H1 (cell line): ENCODE measurements around the gene LCE2B. TPM values are rescaled to one million over a fixed set of nuclear protein-coding genes. Genes with fewer than 3 reads are reported as not detected.

Experiments
- CTCF ChIA-PET: fragments of 300-600 bp; sonication (Branson Sonifier 250); formaldehyde crosslinking; loops from one replicate; lab custom pipeline; 2021; ENCODE audit not compliant: partially characterized antibody; lab: Charles Lee
- POLR2A ChIA-PET: fragments of 300-600 bp; sonication (Branson Sonifier 250); formaldehyde crosslinking; loops from one replicate; lab custom pipeline; 2021; ENCODE audit warnings: inconsistent platforms; ENCODE audit not compliant: partially characterized antibody; lab: Charles Lee
- DNase-seq, 2 experiments: peaks; one replicate each; pipeline versions ENCODE4 v3.0.0 to v3.0.0-alpha.2; 2010 to 2022; ENCODE audit warnings: low spot score in 2 of 2, low read depth in 1 of 2, mixed read lengths in 1 of 2
- FAIRE-seq: peaks from 2 replicates; lab custom pipeline; 2011; peaks lifted over from hg19 to GRCh38; lab: Jason Lieb, UNC
- H2AFZ ChIP-seq: 2 replicates; pipeline ENCODE4 v1.8.1; 2012; ENCODE audit warnings: low read length, inconsistent platforms
- H2AK5ac ChIP-seq: 2 replicates; pipeline ENCODE4 v1.6.1; 2013; ENCODE audit warnings: low read depth, low read length
- H2BK120ac ChIP-seq: replicated peaks from 2 replicates; pipeline ENCODE3; 2013; ENCODE audit warnings: low read depth, low read length, inconsistent platforms
- H2BK12ac ChIP-seq: 2 replicates; pipeline ENCODE4 v1.6.1; 2013; ENCODE audit warnings: low read depth, low read length
- H2BK15ac ChIP-seq: 2 replicates; pipeline ENCODE4 v1.6.1; 2013; ENCODE audit warnings: low read length
- H2BK20ac ChIP-seq: 2 replicates; pipeline ENCODE4 v1.6.1; 2013; ENCODE audit warnings: low read length
- H2BK5ac ChIP-seq: 2 replicates; pipeline ENCODE4 v1.6.1; 2013; ENCODE audit warnings: low read depth, low read length
- H3K14ac ChIP-seq: 2 replicates; pipeline ENCODE4 v1.6.1; 2013; ENCODE audit warnings: inconsistent platforms; ENCODE audit not compliant: insufficient read length
- H3K18ac ChIP-seq: 2 replicates; pipeline ENCODE4 v1.6.1; 2013; ENCODE audit warnings: low read length; ENCODE audit errors: extremely low read depth
- H3K23ac ChIP-seq: 2 replicates; pipeline ENCODE4 v1.6.1; 2013; ENCODE audit warnings: inconsistent platforms; ENCODE audit not compliant: insufficient read length
- H3K23me2 ChIP-seq: 2 replicates; pipeline ENCODE4 v1.6.1; 2013; ENCODE audit warnings: low read depth, low read length
- H3K27ac ChIP-seq: 2 replicates; pipeline ENCODE4 v1.6.1; 2011; ENCODE audit warnings: low read depth, low read length, inconsistent platforms
- H3K27me3 ChIP-seq, 4 experiments: replicated peaks in 1 of 4; 1 replicate in 1 of 4; 2 replicates in 3 of 4; pipeline versions ENCODE4 v1.6.1 to v1.8.1; 2011 to 2013; ENCODE audit warnings: low read length in 3 of 4, mild to moderate bottlenecking in 3 of 4, inconsistent platforms in 2 of 4, mixed read lengths in 2 of 4, moderate library complexity in 1 of 4; ENCODE audit not compliant: control insufficient read depth in 3 of 4, insufficient read depth in 3 of 4; ENCODE audit errors: extremely low read depth in 1 of 4
- H3K36me3 ChIP-seq, 4 experiments: 2 replicates each; pipeline versions ENCODE4 v1.6.1 to v1.8.1; 2011 to 2013; ENCODE audit warnings: mild to moderate bottlenecking in 4 of 4, low read length in 3 of 4, moderate library complexity in 2 of 4, control low read depth in 1 of 4, inconsistent platforms in 1 of 4; ENCODE audit not compliant: insufficient read depth in 4 of 4, control insufficient read depth in 2 of 4
- H3K4ac ChIP-seq: replicated peaks from 2 replicates; pipeline ENCODE3; 2013; ENCODE audit warnings: low read length, low read depth, mixed read lengths, inconsistent platforms; ENCODE audit not compliant: insufficient read length
- H3K4me1 ChIP-seq, 4 experiments: replicated peaks in 1 of 4; 1 replicate in 1 of 4; 2 replicates in 3 of 4; pipeline versions ENCODE4 v1.6.1 to v1.8.1; 2011 to 2013; ENCODE audit warnings: low read length in 3 of 4, inconsistent platforms in 2 of 4, mixed read lengths in 1 of 4; ENCODE audit not compliant: insufficient read depth in 4 of 4, control insufficient read depth in 3 of 4
- H3K4me2 ChIP-seq, 2 experiments: 2 replicates each; pipeline versions ENCODE4 v1.6.1 to v1.8.1; 2011 to 2013; ENCODE audit warnings: low read depth in 2 of 2, low read length in 2 of 2, control low read depth in 1 of 2, inconsistent platforms in 1 of 2, mild to moderate bottlenecking in 1 of 2; ENCODE audit not compliant: insufficient read depth in 1 of 2
- H3K4me3 ChIP-seq, 4 experiments: fragments of 200-600, 300-600 bp in 1 of 4; sonication (generic), shearing (Covaris generic), sonication (Bioruptor Twin) in 1 of 4; 2 replicates each; pipeline versions ENCODE4 v1.5.1 to v1.8.1; 2011 to 2016; ENCODE audit warnings: low read length in 4 of 4, low read depth in 3 of 4, control low read depth in 2 of 4, inconsistent platforms in 2 of 4, mild to moderate bottlenecking in 2 of 4, mixed read lengths in 1 of 4, moderate library complexity in 1 of 4; ENCODE audit not compliant: insufficient read depth in 2 of 4; ENCODE audit errors: extremely low read depth in 1 of 4
- H3K56ac ChIP-seq: replicated peaks from 2 replicates; pipeline ENCODE3; 2013; ENCODE audit warnings: low read depth, mild to moderate bottlenecking, mixed read lengths, low read length, inconsistent platforms; ENCODE audit not compliant: insufficient read length
- H3K79me1 ChIP-seq: 2 replicates; pipeline ENCODE4 v1.6.1; 2013; ENCODE audit warnings: low read depth, low read length, control low read depth
- H3K79me2 ChIP-seq, 2 experiments: 2 replicates each; pipeline versions ENCODE4 v1.6.1 to v1.8.1; 2012 to 2013; ENCODE audit warnings: low read length in 2 of 2, mild to moderate bottlenecking in 2 of 2, inconsistent platforms in 1 of 2; ENCODE audit not compliant: insufficient read depth in 2 of 2, control insufficient read depth in 1 of 2
- H3K9ac ChIP-seq, 4 experiments: replicated peaks in 1 of 4; 1 replicate in 1 of 4; 2 replicates in 3 of 4; pipeline versions ENCODE4 v1.6.1 to v1.8.1; 2011 to 2013; ENCODE audit warnings: low read depth in 3 of 4, low read length in 3 of 4, control low read depth in 2 of 4, mild to moderate bottlenecking in 2 of 4, moderate library complexity in 2 of 4, inconsistent platforms in 1 of 4; ENCODE audit errors: extremely low read depth in 1 of 4
- H3K9me3 ChIP-seq, 2 experiments: 2 replicates each; pipeline versions ENCODE4 v1.6.1 to v1.8.1; 2012 to 2013; ENCODE audit warnings: mild to moderate bottlenecking in 2 of 2, moderate library complexity in 2 of 2, control low read depth in 1 of 2, inconsistent platforms in 1 of 2, low read depth in 1 of 2, low read length in 1 of 2, mixed read lengths in 1 of 2; ENCODE audit not compliant: insufficient read depth in 2 of 2
- H4K20me1 ChIP-seq, 2 experiments: replicated peaks in 1 of 2; 2 replicates each; pipeline versions ENCODE3 to v1.8.1; 2011 to 2013; ENCODE audit warnings: inconsistent platforms in 2 of 2, low read length in 2 of 2, mild to moderate bottlenecking in 1 of 2; ENCODE audit not compliant: insufficient read depth in 2 of 2, control insufficient read depth in 1 of 2
- H4K5ac ChIP-seq: 2 replicates; pipeline ENCODE4 v1.6.1; 2013; ENCODE audit warnings: low read length, low read depth, mixed read lengths, inconsistent platforms; ENCODE audit not compliant: insufficient read length
- H4K8ac ChIP-seq: 2 replicates; pipeline ENCODE4 v1.8.0; 2013; ENCODE audit warnings: mild to moderate bottlenecking, moderate library complexity, low read length, inconsistent platforms; ENCODE audit not compliant: insufficient read depth; ENCODE audit errors: extremely low read depth
- H4K91ac ChIP-seq: replicated peaks from 2 replicates; pipeline ENCODE3; 2013; ENCODE audit warnings: low read length, mixed read lengths, inconsistent platforms; ENCODE audit not compliant: insufficient read length
- ATF2 ChIP-seq: IDR thresholded peaks from 2 replicates; pipeline ENCODE4 v1.6.1; 2012; ENCODE audit warnings: low read length, inconsistent platforms
- EGR1 ChIP-seq: IDR thresholded peaks from 2 replicates; pipeline ENCODE4 v1.6.1; 2011; ENCODE audit warnings: low read depth, low read length, borderline replicate concordance
- EP300 ChIP-seq, 2 experiments: IDR thresholded peaks; 1 replicate in 1 of 2; 2 replicates in 1 of 2; pipeline ENCODE4 v1.6.1; 2011 to 2012; ENCODE audit warnings: low read depth in 2 of 2, low read length in 2 of 2, mild to moderate bottlenecking in 2 of 2, borderline replicate concordance in 1 of 2, inconsistent platforms in 1 of 2, moderate library complexity in 1 of 2
- MAX ChIP-seq: IDR thresholded peaks from 2 replicates; pipeline ENCODE4 v1.6.1; 2012; ENCODE audit warnings: inconsistent platforms
- SP4 ChIP-seq: IDR thresholded peaks from 2 replicates; pipeline ENCODE4 v1.6.1; 2012; ENCODE audit warnings: low read length, inconsistent platforms
- SUZ12 ChIP-seq: fragments of 200-600 bp; sonication (generic); IDR thresholded peaks from 2 replicates; pipeline ENCODE4 v1.6.1; 2012; ENCODE audit warnings: mild to moderate bottlenecking, inconsistent platforms, low read length, moderate library complexity, mixed read lengths
- YY1 ChIP-seq: IDR thresholded peaks from 2 replicates; pipeline ENCODE4 v1.6.1; 2011; ENCODE audit warnings: low read depth, mild to moderate bottlenecking, low read length
- WGBS, 2 experiments: shearing (Covaris generic) in 1 of 2; methylation state at CpG; one replicate each; pipeline versions ENCODE4 v1.1.6 to v1.1.7; 2013 to 2015; ENCODE audit warnings: low lambda C conversion rate in 2 of 2, mixed read lengths in 2 of 2, inconsistent platforms in 1 of 2, low coverage in 1 of 2, missing lambda C conversion rate in 1 of 2; ENCODE audit not compliant: insufficient replicate concordance in 2 of 2, insufficient coverage in 1 of 2, insufficient read length in 1 of 2; ENCODE audit errors: extremely low coverage in 1 of 2, missing lambda C conversion rate in 1 of 2; 5-methylcytosine and 5-hydroxymethylcytosine counted together
- polyA plus RNA-seq, 7 experiments: library from polyadenylated mRNA; depleted of rRNA in 3 of 7; stranded (reverse) in 5 of 7; unstranded in 2 of 7; fragments of >200 nt in 5 of 7; fragments of 200-250 nt in 2 of 7; gene quantifications; 1 replicate in 5 of 7; 2 replicates in 1 of 7; 4 replicates in 1 of 7; pipeline versions ENCODE4 v1.2.1 to v1.2.3, GENCODE V29; 2011 to 2013; ENCODE audit warnings: missing spikeins in 2 of 7, mixed read lengths in 2 of 7
- total RNA-seq: library from RNA; stranded (reverse); fragmentation: NEBNext Ultra II Directional; extraction: Animal tissue kit (Norgen Biotek cat#: 25700); gene quantifications from 2 replicates; pipeline ENCODE4 v1.2.1, GENCODE V29; 2021

Gene LCE2B
- total and polyA plus RNA-seq, 2 of the 8 experiments (the other 6 are each of a cell fraction or from before 2014, with no cell fraction given) = not detected

DNA sequence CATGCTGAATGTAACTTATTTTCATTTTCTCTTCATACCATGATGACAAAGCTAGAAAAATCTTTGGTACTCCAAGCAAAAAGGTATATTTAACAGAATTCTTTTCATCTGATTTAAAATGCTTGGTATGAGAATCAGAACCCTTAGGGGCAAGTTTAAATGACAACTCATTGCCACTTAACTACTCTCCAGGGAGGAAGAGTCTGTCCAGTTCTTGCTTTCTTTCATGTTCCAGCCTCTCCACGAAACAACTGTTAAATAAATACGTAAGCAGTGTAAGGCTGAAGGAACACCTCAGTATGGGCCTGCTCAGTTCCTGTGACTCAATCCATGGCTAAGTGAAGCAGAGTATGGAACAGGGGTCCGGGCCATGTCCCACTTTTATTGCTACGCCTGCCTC, 13.8 kb downstream of the LCE2B start:
- Histone ChIP-seq H3K4me3 (no peak overlapping the region), H3K4me2 (no peak overlapping the region), H2BK5ac (no peak overlapping the region), H3K18ac (no peak overlapping the region), H3K56ac (no peak overlapping the region), H3K27ac (no peak overlapping the region), H2BK120ac (no peak overlapping the region), H3K23ac (no peak overlapping the region), H2BK12ac (no peak overlapping the region), H2AK5ac (no peak overlapping the region), H3K9ac (no peak overlapping the region), H3K14ac (no peak overlapping the region), H3K79me1 (no peaks in the 10 kb centered on the region), H3K4ac (no peak overlapping the region), H2BK15ac (no peak overlapping the region), H3K36me3 (no peaks in the 10 kb centered on the region), H3K9me3 (peaks cover 53 to 56% of the 10 kb centered on the region in 2 experiments), H4K20me1 (no peaks in the 10 kb centered on the region), H2BK20ac (no peak overlapping the region), H4K5ac (no peak overlapping the region), H2AFZ (no peak overlapping the region), H4K91ac (no peak overlapping the region), H4K8ac (no peak overlapping the region), H3K4me1 (no peaks in the 10 kb centered on the region), H3K27me3 (no peaks in the 10 kb centered on the region), H3K79me2 (no peaks in the 10 kb centered on the region), H3K23me2 (no peaks in the 10 kb centered on the region)
- ChIA-PET POLR2A (no interaction called here), CTCF (no interaction called here)
- WGBS, 2 experiments = 85% methylated on average over 4 of the region's 4 CpGs; no CpG with 5 or more reads in 1 of the 2 experiments
- FAIRE-seq = no peak
- TF ChIP-seq YY1 (no peak), EGR1 (no peak), ATF2 (no peak), SP4 (no peak), MAX (no peak), EP300 (IDR thresholded peaks at IDR 0.05; ENCODE audit: borderline replicate concordance in 1 of 2, low read depth in 2 of 2, low read length in 2 of 2) (no peak), SUZ12 (no peak)
- no peak for DNase-seq
